SIG-M5 treated with dmso at 0.1 percent for 504 hours (cell line): ENCODE measurements around the gene REL.
"Not testable (repeated sequence)": the region's sequence is repeated elsewhere in the genome, so short reads cannot be mapped to it uniquely, and the experiment has no call there.

ENCODE experiments used
- DNase-seq: peaks from one replicate; lab custom pipeline; 2025; ENCODE audit not compliant: unreplicated experiment; lab: John Stamatoyannopoulos, UW

The REL gene

GRCh38 chr2:60881047-60881932, at the start of gene REL:
Gene REL (plus strand): TSS chr2:60881574. CDS start chr2:60881841, 267 bp downstream.
- DNase-seq = peak; percentile 90

DNA sequence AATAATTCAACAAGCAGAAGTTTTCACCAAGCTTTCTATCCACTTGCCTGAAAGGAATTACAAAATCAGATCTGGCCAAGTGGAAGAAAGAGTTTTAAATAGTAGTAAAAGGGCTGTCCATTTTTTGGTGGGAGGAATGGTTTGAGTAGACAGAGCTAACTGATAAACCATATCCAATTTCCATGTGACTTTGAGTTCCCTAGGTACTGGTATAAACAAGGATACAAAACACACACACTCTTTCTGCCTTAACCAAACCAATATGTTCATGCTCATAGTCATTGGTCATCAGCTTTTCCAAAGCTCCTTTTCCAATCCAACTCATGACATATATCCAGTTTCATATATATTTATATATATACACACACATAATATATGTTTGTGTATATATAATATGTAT, 49.5 kb upstream of the REL start:
- DNase-seq = no peak

DNA sequence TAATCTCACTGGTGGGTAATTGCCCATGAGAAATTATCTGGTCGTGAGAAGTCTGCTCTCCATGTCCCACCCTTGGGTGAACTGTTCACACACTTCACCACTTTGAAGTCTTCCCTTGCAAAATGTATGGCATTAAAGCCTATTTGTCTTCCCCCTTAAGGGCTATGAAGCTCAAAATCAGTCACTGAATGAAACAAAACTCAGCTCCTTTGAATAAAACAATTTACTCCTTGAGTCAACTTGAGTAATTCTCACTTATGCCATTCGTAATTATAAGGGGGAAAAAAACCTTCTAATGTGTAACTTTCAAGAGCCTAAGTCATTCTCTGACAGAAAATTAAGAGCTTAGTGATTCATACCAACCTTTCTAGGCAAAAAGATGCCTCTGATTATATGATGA, 48.8 kb upstream of the REL start:
- no peak for DNase-seq

- no peak for DNase-seq
These were observed 47.1 kb upstream of the REL start for GRCh38 chr2:60834270-60834717.

DNA sequence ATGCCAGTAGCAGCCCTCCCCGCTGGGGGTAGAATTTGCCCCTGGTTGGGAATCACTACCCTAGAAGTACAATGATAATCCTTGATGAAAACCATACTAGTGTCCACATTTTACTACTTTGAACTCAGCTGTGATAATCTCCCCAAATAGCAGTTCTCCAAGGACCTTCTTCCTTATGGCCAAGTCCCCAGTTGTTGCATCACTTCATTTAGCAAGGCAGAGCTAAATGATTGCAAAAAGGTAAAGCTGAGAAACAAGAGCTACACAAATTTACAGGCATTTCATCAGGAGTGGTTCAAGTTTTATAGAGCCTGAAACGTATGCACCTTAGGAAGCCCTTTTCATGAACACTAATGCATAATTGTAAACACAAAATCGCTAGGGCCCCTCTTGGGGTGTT, 44.9 kb upstream of the REL start:
- DNase-seq = peak; percentile 50

DNA sequence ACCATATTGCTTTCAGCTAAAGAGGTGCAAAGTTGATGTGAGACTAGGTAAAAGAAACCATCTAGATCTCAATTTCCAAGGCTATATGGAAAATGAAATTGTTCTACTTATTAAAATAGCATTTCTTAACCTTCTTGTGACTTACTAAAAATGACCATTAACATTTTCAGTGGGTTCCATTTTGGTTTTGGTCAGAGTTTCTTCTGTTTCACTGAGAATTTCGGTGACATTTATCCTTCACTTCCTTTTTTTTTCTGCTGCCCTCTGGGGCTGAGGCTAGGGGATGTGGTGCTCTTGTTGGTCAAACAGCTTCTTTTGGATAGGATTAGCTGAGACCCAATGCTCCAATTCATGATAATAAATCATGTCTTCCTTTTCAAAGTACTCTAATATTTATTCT, 44.3 kb upstream of the REL start:
- no peak for DNase-seq

- no peak for DNase-seq
These were observed 42.9 kb upstream of the REL start for GRCh38 chr2:60838481-60838880.

- no peak for DNase-seq
These were observed 42.1 kb upstream of the REL start for GRCh38 chr2:60839126-60839813.

DNA sequence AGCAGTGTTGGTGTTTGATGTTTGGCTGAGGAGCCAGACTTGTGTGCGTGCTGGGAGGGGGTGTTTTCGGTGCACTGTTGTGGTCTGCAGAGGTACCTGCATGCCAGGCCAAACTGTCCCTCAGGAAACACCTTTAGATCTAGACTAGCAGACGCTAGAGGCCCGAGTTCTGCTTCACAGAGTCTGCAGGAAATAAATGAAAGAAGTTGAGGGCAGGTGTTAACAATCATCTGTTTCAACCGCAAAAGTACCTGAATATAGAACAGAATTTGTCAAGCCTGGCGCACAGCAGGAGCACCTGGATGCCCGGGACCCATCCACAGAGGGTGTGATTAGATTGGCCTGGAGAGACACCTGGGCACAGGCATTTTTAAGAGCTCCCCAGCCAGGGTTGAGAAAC, 40.5 kb upstream of the REL start:
- DNase-seq = no peak

DNA sequence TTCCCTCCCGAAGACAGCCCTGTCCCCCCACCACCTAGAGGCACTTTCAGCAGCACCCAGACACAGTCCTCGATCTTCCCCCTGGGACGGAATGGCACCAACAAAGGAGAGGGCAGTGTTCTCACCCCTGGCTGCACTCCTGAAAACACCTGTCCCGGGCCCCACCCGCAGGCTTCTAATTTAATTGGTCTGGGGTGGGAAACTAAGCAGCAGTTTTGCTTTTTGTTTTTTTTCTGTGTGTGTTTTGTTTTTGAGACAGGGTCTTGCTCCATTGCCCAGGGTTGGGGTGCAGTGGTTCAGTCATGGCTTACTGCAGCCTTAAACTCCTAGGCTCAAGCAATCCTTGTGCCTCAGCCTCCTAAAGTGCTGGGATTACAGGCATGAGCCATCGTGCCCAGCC, 38.4 kb upstream of the REL start:
- no peak for DNase-seq

- no peak for DNase-seq
These were observed 37.3 kb upstream of the REL start for GRCh38 chr2:60844105-60844504.

DNA sequence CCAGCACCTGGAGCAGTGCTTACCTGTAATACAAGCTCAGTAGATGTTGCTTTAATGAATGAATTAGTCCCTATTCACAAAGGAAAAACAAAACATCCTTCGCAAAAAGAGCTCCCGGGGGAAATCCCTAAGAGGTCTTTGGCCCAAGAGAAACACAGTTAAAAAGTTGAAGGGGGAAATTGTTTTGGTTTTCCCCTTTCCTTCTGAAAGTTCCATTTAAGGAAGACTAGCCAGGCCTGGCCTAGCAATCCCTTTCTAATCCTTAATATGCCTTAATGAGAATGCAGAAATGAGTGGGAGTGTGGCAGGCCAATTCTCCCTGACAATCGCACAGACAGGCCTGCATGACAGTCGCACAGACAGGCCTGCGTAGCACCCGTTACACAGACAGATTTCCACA, 33.5 kb upstream of the REL start:
- DNase-seq = no peak

DNA sequence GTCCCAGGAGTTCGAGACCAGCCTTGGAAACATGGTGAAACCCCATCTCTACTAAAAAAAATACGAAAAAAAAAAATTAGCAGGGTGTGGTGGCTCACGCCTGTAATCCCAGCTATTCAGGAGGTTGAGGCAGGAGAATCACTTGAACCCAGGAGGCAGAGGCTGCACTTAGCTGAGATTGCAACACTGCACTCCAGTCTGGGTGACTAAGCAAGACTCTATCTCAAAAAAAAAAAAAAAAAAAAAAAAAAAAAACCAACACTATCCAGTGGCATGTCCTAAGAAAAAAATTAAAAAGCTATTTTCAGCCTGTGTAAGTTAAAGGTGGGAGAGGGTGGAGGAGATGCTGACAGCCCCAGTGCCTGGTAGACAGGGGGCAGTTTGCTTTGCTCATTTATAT, 32.2 kb upstream of the REL start:
- DNase-seq = no peak

GRCh38 chr2:60852282-60852860, 29.0 kb upstream of the REL start:
- no peak for DNase-seq

GRCh38 chr2:60853531-60853930, 27.8 kb upstream of the REL start:
- no peak for DNase-seq

GRCh38 chr2:60855989-60856669, 25.2 kb upstream of the REL start:
- no peak for DNase-seq

DNA sequence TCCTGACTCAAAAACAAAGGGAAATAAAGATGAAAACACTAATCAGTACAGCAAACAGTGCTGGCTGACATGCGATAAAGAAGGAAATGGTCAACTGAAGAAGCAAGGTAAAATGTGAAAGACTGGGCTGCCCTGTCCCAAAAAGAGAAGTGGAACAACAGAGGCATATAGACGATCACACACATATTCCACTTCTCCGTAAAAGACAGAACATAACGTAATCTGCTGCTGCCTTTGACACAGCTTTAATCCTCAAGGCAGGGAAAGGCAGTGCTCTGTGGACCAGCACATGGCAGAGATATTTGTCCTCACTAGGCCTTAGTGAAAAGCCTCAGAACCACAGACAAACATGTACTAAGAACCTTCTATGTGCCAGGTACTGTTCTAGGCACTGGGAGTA, 24.3 kb upstream of the REL start:
- DNase-seq = no peak

DNA sequence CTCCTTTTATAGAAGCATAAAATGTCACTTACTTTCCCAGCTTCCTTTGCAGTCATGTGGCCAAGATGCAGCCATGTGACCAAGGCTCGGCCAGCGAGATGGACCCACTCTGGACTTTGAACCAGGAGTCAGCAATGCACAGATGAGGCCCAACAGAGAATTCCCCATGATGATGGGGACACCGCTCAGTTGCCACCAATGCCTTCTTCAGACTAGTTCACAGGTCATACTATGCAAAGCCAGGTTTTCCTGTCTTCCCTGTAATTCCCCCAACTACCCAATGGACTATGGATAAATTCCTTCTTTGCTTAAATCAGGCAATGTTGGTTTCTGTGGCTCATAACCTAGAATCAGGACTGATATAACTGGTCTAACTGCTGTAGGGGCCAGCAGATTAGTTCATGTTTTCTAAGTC, 22.5 kb upstream of the REL start:
- DNase-seq = no peak

GRCh38 chr2:60861736-60862135, 19.6 kb upstream of the REL start:
- DNase-seq = no peak

DNA sequence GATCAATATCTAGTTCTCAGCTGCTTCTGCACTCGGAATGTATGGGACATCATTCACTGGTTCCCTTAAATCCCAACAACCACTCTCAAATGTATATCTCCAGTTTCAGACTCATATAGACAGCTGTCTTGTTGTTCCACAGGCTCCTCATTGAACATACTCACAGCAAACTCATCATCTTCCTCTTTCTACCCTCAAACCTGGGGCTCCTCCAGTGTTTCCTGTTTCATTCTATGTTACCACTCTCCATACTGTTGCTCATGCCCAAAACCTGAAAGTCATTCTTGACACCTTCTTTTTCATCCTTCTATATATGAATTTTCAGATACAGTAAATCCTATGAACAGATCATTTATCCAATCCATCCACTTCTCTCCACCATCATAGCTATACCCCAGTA, 18.7 kb upstream of the REL start:
- peak; percentile 74 for DNase-seq

DNA sequence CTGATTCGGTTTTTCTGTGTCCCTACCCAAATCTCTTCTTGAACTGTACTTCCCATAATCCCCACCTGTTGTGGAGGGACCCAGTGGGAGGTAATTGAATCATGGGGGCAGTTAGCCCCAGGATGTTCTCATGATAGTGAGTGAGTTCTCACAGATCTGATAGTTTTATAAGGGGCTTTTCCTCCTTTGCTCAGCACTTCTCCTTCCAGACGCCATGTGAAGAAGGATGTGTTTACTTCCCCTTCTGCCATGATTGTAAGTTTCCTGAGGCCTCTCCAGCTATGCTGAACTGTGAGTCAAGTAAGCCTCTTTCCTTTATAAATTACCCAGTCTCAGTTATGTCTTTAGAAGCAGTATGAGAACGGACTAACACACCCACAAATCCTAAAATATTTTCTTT, 16.0 kb upstream of the REL start:
- DNase-seq = not testable (repeated sequence)
